HG02610 (cell line): ENCODE data around the gene C2CD5.
"Not testable (repeated sequence)": the region's sequence is repeated elsewhere in the genome, so short reads cannot be mapped to it uniquely, and the experiment has no call there.

Experiments used
- ATAC-seq: cut with Tn5 transposase; IDR thresholded peaks from one replicate; pipeline ENCODE4 v1.9.1; 2021; ENCODE audit warnings: mild to moderate bottlenecking, moderate library complexity; ENCODE audit not compliant: unreplicated experiment

Gene C2CD5

GRCh38 chr12:22480814-22481213, 63.5 kb downstream of the C2CD5 start:
- not testable (repeated sequence) for ATAC-seq

- no peak for ATAC-seq
Measured at GRCh38 chr12:22480016-22480415, 64.3 kb downstream of the C2CD5 start.

GRCh38 chr12:22477894-22478287, 66.5 kb downstream of the C2CD5 start:
- ATAC-seq, result peak; percentile 48

GRCh38 chr12:22477166-22477893, 67.0 kb downstream of the C2CD5 start:
- no peak for ATAC-seq

GRCh38 chr12:22476133-22476532, 68.2 kb downstream of the C2CD5 start:
- ATAC-seq, result no peak

GRCh38 chr12:22474970-22475720, 69.2 kb downstream of the C2CD5 start:
- ATAC-seq, result no peak

- peak; percentile 72 for ATAC-seq
Measured at GRCh38 chr12:22473212-22473611, 71.1 kb downstream of the C2CD5 start.

GRCh38 chr12:22467190-22467589, 77.2 kb downstream of the C2CD5 start:
- no peak for ATAC-seq

GRCh38 chr12:22463306-22463705, 81.0 kb downstream of the C2CD5 start:
- ATAC-seq, result no peak

GRCh38 chr12:22461786-22462185, 82.6 kb downstream of the C2CD5 start:
- ATAC-seq, result no peak

GRCh38 chr12:22459838-22460490, 84.4 kb downstream of the C2CD5 start:
- peak; percentile 50 for ATAC-seq

- no peak for ATAC-seq
Measured at GRCh38 chr12:22458298-22458937, 85.9 kb downstream of the C2CD5 start.

GRCh38 chr12:22457085-22457484, 87.3 kb downstream of the C2CD5 start:
- ATAC-seq, result no peak

GRCh38 chr12:22453511-22453910, 90.8 kb downstream of the C2CD5 start:
- no peak for ATAC-seq

GRCh38 chr12:22447223-22447622, 97.1 kb downstream of the C2CD5 start:
- ATAC-seq, result no peak

- ATAC-seq, result not testable (repeated sequence)
Measured at GRCh38 chr12:22444317-22444665, 100.1 kb downstream of the C2CD5 start.

- ATAC-seq, result peak; percentile 99
Measured at GRCh38 chr12:22443379-22444316, 100.7 kb downstream of the C2CD5 start.

GRCh38 chr12:22437031-22437806, 107.1 kb downstream of the C2CD5 start:
- no peak for ATAC-seq

GRCh38 chr12:22435583-22435982, 108.8 kb downstream of the C2CD5 start:
- ATAC-seq, result no peak
